C4-2B (cell line): ENCODE data around the gene PRR7.

Experiments
- ZFX ChIP-seq: fragments of 450-650 bp; IDR thresholded peaks from 2 replicates; pipeline ENCODE4 v1.6.1; 2017
- TF ChIP-seq, protein P1 (sequence below): fragments of 450-650 bp; conservative IDR thresholded peaks from 2 replicates; pipeline ENCODE4 v1.5.1; 2017; ENCODE audit warnings: mild to moderate bottlenecking

DNA sequence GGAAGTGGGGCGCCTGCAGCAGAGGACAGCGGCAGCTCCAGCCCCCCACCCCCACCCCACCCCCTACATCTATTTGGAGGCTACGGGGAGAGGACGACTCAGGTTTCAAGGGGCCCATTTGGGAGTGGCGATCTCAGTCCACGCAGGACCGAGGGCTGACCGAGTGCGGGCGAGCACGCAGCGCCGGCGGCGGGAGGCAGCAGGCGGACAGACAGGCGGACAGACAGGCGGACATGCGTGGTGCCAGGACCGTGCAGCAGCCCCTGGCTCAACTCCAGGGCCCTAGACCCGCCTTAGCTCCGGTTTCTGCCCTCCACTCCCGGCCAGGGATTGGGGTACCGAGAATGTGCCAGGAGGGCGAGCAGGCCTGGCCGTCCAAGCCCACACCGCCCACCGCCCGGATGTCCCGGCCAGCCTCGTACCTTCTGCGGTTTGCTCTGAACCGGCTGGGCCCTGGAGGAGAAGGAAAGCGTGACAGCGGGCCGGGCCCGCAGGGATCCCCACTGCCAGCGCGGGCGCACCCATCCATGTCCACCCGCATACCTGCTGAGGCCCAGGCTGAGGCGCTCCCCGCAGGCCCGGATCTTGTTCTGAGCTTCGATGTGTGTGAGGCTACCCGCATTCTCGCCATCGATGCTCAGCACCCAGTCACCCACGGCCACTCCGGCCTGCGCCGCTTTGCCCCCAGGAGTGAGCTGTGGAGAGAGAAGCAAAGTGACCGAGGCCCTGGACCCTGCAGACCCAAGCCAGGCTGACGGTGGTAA, 45.6 kb downstream of the PRR7 start:
- TF ChIP-seq, protein P1, sequence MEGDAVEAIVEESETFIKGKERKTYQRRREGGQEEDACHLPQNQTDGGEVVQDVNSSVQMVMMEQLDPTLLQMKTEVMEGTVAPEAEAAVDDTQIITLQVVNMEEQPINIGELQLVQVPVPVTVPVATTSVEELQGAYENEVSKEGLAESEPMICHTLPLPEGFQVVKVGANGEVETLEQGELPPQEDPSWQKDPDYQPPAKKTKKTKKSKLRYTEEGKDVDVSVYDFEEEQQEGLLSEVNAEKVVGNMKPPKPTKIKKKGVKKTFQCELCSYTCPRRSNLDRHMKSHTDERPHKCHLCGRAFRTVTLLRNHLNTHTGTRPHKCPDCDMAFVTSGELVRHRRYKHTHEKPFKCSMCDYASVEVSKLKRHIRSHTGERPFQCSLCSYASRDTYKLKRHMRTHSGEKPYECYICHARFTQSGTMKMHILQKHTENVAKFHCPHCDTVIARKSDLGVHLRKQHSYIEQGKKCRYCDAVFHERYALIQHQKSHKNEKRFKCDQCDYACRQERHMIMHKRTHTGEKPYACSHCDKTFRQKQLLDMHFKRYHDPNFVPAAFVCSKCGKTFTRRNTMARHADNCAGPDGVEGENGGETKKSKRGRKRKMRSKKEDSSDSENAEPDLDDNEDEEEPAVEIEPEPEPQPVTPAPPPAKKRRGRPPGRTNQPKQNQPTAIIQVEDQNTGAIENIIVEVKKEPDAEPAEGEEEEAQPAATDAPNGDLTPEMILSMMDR: no peak
- TF ChIP-seq ZFX: no peak
